Measurements from ENCODE around the gene SEMA4B.

GRCh38 chr15:90177012-90177411 is 24.1 kb upstream of the SEMA4B start:
- no peak for TF ChIP-seq FOXK2 (IDR thresholded peaks at IDR 0.05)
- no peak for TF ChIP-seq SP1 (IDR thresholded peaks at IDR 0.05)
- TF ChIP-seq SUZ12 (IDR thresholded peaks at IDR 0.05): no peak
- TF ChIP-seq TARDBP (IDR thresholded peaks at IDR 0.05): no peak
- no peak for TF ChIP-seq ZNF384 (IDR thresholded peaks at IDR 0.05)
- no peak for TF ChIP-seq NFRKB (IDR thresholded peaks at IDR 0.05)
- TF ChIP-seq LEF1 (IDR thresholded peaks at IDR 0.05; ENCODE audit: borderline replicate concordance): no peak
- no peak for TF ChIP-seq FOXM1 (IDR thresholded peaks at IDR 0.05; ENCODE audit: borderline replicate concordance)
